Suprapubic skin (tissue), 4 donors: Measurements from ENCODE around the gene ADGRG7. TPM values are rescaled to one million over a fixed set of nuclear protein-coding genes. Genes with fewer than 3 reads are reported as not detected.

Experiments used
- DNase-seq, 2 donors: peaks; one replicate each; pipeline ENCODE4 v3.0.0-alpha.2; 2019; ENCODE audit warnings: low spot score in 2 of 2
- H3K27ac ChIP-seq: fragments of 200-600 bp; sonication (generic); one replicate; pipeline ENCODE4 v1.5.1; 2019
- H3K27me3 ChIP-seq: fragments of 200-600 bp; sonication (generic); one replicate; pipeline ENCODE4 v1.5.1; 2019
- H3K36me3 ChIP-seq: fragments of 200-600 bp; sonication (generic); one replicate; pipeline ENCODE4 v1.5.1; 2019
- H3K4me1 ChIP-seq: fragments of 200-600 bp; sonication (generic); one replicate; pipeline ENCODE4 v1.5.1; 2019
- H3K4me3 ChIP-seq: fragments of 200-600 bp; sonication (generic); one replicate; pipeline ENCODE4 v1.5.1; 2019; ENCODE audit warnings: mild to moderate bottlenecking
- H3K9me3 ChIP-seq: fragments of 200-600 bp; sonication (generic); one replicate; pipeline ENCODE4 v1.5.1; 2019
- EP300 ChIP-seq: sonication (generic); formaldehyde crosslinking; IDR thresholded peaks from one replicate; pipeline ENCODE4 v1.6.1; 2017; ENCODE audit warnings: antibody characterized with exemption
- POLR2A ChIP-seq, 2 donors: fragments of 450-650 bp; IDR thresholded peaks; one replicate each; pipeline ENCODE4 v1.6.1; 2017; ENCODE audit warnings: antibody characterized with exemption in 2 of 2, mild to moderate bottlenecking in 2 of 2, moderate library complexity in 2 of 2
- POLR2AphosphoS5 ChIP-seq, 3 donors: sonication (generic); formaldehyde crosslinking; IDR thresholded peaks; one replicate each; pipeline ENCODE4 v1.6.1; 2017; ENCODE audit warnings: antibody characterized with exemption in 3 of 3
- WGBS: methylation state at CpG from one replicate; pipeline ENCODE4 v1.1.5; 2018; 5-methylcytosine and 5-hydroxymethylcytosine counted together
- total RNA-seq, 4 donors: library from RNA; depleted of rRNA; stranded (reverse); fragments of >200 nt; gene quantifications; one replicate each; pipeline ENCODE4 v1.1.0, GENCODE V29; 2016
- TF ChIP-seq, protein P1 (sequence below), 2 donors: fragments of 200-600 bp in 1 of 2; fragments of 450-650 bp in 1 of 2; sonication (generic) in 1 of 2; IDR thresholded peaks; one replicate each; pipeline ENCODE4 v1.5.1; 2016 to 2019; ENCODE audit warnings: antibody characterized with exemption in 2 of 2, mild to moderate bottlenecking in 1 of 2, moderate library complexity in 1 of 2

Gene ADGRG7
- total RNA-seq, 4 donors from 2014 or later: 0.32 TPM; not detected in 3

DNA sequence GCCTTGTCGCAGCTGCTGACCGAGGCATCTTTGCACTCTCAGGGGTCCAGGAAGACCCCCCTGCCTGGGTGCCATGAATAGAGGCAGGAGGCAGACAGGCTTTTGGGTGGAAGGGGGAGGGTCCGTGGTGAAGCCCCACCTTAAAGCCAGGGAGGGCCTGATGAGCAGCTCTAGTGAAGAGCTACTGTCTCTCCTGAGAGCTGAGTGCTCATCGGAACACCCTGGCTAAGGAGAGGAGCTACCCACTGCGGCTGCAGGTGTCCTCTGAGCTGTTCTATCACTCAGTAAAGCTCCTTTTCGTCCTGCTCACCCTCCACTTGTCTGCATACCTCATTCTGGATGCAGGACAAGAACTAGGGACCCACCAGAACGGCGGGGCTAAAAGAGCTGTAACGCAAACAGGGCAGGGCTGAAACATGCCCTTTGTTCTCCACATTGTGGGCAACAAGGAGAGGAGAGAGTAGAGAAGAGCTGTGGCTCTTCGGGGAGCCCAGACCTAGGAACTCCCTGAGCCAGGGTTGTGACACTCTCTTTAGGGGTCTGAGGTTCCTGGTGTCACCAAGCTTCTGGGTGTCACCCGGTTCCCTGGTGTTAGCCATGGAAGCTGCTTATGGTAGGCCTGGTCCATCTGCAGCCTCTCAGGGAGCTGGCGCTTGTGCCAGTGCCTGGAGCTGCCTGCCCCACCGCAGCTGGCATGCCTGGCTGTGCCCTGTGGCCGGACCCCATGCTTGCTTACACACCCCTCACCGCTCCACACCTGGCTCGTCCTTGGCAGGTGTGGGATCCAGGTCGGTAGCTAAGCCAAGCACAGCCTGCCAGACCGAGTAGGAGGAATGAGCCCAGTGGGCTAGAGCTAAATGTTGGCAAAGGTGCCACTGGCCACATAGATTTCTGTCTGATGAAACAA, 73.7 kb downstream of the ADGRG7 start:
- no peak for TF ChIP-seq POLR2A (IDR thresholded peaks at IDR 0.05)
- TF ChIP-seq, protein P1, sequence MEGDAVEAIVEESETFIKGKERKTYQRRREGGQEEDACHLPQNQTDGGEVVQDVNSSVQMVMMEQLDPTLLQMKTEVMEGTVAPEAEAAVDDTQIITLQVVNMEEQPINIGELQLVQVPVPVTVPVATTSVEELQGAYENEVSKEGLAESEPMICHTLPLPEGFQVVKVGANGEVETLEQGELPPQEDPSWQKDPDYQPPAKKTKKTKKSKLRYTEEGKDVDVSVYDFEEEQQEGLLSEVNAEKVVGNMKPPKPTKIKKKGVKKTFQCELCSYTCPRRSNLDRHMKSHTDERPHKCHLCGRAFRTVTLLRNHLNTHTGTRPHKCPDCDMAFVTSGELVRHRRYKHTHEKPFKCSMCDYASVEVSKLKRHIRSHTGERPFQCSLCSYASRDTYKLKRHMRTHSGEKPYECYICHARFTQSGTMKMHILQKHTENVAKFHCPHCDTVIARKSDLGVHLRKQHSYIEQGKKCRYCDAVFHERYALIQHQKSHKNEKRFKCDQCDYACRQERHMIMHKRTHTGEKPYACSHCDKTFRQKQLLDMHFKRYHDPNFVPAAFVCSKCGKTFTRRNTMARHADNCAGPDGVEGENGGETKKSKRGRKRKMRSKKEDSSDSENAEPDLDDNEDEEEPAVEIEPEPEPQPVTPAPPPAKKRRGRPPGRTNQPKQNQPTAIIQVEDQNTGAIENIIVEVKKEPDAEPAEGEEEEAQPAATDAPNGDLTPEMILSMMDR (IDR thresholded peaks at IDR 0.05): no peak
- no peak for TF ChIP-seq EP300
- TF ChIP-seq POLR2AphosphoS5 (IDR thresholded peaks at IDR 0.05): no peak
- Histone ChIP-seq H3K4me3 (no peak overlapping the region), H3K27me3 (no peaks in the 10 kb centered on the region), H3K4me1 (no peaks in the 10 kb centered on the region), H3K36me3 (no peaks in the 10 kb centered on the region), H3K27ac (no peak overlapping the region), H3K9me3 (no peaks in the 10 kb centered on the region)
- 83% methylated on average over 15 of the region's 18 CpGs for WGBS
- DNase-seq: no peak

DNA sequence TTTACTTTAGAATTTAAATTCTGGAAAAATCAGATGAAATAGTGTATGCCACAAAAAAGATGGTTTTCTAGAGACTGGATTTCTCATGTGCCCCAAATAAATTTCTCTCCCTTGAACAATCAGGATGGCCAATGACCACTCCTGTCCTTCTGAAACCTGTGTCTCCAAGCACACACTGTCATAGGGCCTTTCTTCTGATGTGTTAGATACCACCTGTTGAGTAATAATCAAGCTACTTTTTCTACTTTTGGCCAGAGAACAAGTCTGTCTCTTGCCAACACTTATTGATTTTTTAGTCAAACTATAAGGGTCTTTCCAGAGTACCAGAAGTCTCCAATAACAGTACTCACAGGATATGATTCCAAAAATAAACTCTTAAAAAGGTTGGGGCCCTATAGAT, 83.8 kb downstream of the ADGRG7 start:
- Histone ChIP-seq H3K27ac (no peak overlapping the region), H3K9me3 (no peaks in the 10 kb centered on the region), H3K4me1 (no peaks in the 10 kb centered on the region), H3K27me3 (peaks cover 23% of the 10 kb centered on the region), H3K4me3 (no peak overlapping the region), H3K36me3 (no peaks in the 10 kb centered on the region)
- DNase-seq: no peak
- TF ChIP-seq, protein P1 (IDR thresholded peaks at IDR 0.05): no peak

DNA sequence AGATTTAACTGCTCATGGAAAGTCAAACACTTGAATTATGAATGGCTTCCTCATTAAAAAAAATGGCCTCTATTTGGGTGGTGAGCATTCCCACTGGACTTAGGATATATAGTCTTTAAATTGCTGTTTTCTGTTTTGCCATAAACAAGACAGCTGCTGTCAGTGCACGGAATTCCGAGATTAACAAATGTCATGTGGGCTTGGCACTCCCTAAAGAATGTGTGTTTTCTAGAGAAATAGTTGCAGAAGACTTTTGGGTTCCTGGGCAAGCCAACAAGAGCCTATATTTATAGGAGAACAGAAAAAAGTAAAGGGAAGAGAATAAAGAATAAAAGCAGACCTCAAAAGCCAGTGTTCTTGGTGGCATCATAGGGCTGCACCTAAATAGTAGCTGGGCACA, 86.3 kb downstream of the ADGRG7 start:
- H3K36me3 ChIP-seq: no peaks in the 10 kb centered on the region
- 42% methylated on average over 2 of the region's 2 CpGs for whole genome bisulfite sequencing
- no peaks in the 10 kb centered on the region for H3K9me3 ChIP-seq
- no peak for TF ChIP-seq POLR2AphosphoS5 (IDR thresholded peaks at IDR 0.05)
- TF ChIP-seq, protein P1 (IDR thresholded peaks at IDR 0.05): no peak
- no peak for TF ChIP-seq EP300
- TF ChIP-seq POLR2A (IDR thresholded peaks at IDR 0.05): no peak
- H3K4me1 ChIP-seq: no peaks in the 10 kb centered on the region
- H3K4me3 ChIP-seq: no peak overlapping the region
- peaks cover 30% of the 10 kb centered on the region for H3K27me3 ChIP-seq
- H3K27ac ChIP-seq: no peak overlapping the region
- DNase-seq: no peak

DNA sequence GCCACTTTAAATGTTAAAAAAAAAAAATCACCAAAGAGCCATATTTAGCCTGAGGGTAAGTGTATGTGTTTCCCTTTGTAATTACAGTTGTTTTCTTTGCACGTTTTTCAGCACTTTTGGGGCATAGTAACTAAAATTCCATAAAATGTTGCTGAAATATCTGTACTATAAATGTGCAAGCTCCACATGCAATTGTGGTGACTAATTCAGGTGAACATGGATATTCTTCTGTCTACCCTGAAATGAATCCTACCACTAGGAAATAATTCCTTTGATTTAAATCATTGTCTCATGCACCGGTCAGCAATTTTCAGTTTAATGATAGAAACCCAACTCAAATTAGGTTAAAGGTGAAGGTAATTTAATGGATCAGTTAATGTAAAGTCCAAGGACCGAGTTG, 86.8 kb downstream of the ADGRG7 start:
- WGBS: 60% methylated on average over 3 of the region's 3 CpGs
- Histone ChIP-seq H3K4me3 (no peak overlapping the region), H3K27me3 (peaks cover 30% of the 10 kb centered on the region), H3K36me3 (no peaks in the 10 kb centered on the region), H3K9me3 (no peaks in the 10 kb centered on the region), H3K4me1 (no peaks in the 10 kb centered on the region), H3K27ac (no peak overlapping the region)
- no peak for DNase-seq
- TF ChIP-seq EP300: no peak
- TF ChIP-seq POLR2AphosphoS5 (IDR thresholded peaks at IDR 0.05): no peak
- TF ChIP-seq, protein P1 (IDR thresholded peaks at IDR 0.05): no peak
- TF ChIP-seq POLR2A (IDR thresholded peaks at IDR 0.05): no peak

DNA sequence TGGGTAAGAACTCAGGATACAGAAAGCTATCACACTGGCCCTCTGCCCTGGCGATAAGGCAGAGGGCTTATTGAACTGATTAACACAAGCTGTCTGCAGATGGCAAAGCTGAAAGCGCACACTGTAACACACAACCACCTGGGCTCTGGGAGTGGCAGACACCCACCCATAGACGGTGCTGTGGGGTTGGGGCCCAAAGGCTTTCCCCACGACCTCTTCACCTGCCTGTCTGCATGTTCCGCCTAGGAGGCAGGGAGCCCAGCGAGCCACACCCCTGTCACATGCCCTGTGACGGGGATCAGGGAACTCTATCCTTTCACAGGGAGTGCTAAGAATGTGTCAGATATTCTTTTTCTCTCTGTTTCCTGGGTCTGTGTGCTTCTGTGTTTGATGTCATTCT, 87.8 kb downstream of the ADGRG7 start:
- Histone ChIP-seq H3K9me3 (no peaks in the 10 kb centered on the region), H3K27ac (no peak overlapping the region), H3K36me3 (no peaks in the 10 kb centered on the region), H3K4me1 (no peaks in the 10 kb centered on the region), H3K4me3 (no peak overlapping the region), H3K27me3 (peaks cover 25% of the 10 kb centered on the region)
- WGBS: 81% methylated on average over 7 of the region's 7 CpGs
- DNase-seq: no peak
- no peak for TF ChIP-seq EP300
- TF ChIP-seq, protein P1 (IDR thresholded peaks at IDR 0.05): no peak
- TF ChIP-seq POLR2AphosphoS5 (IDR thresholded peaks at IDR 0.05): no peak
- TF ChIP-seq POLR2A (IDR thresholded peaks at IDR 0.05): no peak
